Calu3 (cell line): ENCODE measurements around the gene RNF168. TPM values are rescaled to one million over a fixed set of nuclear protein-coding genes. Genes with fewer than 3 reads are reported as not detected.
"Not testable (repeated sequence)": the region's sequence is repeated elsewhere in the genome, so short reads cannot be mapped to it uniquely, and the experiment has no call there.

Experiments
- BruUV-seq: library from RNA; stranded (reverse); fragments of 400-500 nt; replicated peaks from 2 replicates; lab custom pipeline; 2021; lab: Mats Ljungman, UMichigan
- CTCF ChIA-PET: fragments of 300-600 bp; sonication (Branson Sonifier 250); formaldehyde crosslinking; loops from one replicate; lab custom pipeline; 2022; ENCODE audit warnings: antibody characterized with exemption; lab: Charles Lee
- DNase-seq: peaks from one replicate; pipeline ENCODE4 v3.0.0; 2022
- H3K27ac Mint-ChIP-seq: one replicate; pipeline ENCODE4 v1.8.0; 2022; ENCODE audit warnings: mixed read lengths; ENCODE audit not compliant: unreplicated experiment
- H3K27me3 Mint-ChIP-seq: one replicate; pipeline ENCODE4 v1.8.0; 2022; ENCODE audit warnings: mixed read lengths; ENCODE audit not compliant: unreplicated experiment
- H3K36me3 Mint-ChIP-seq: one replicate; pipeline ENCODE4 v1.8.0; 2022; ENCODE audit warnings: mild to moderate bottlenecking, moderate library complexity, mixed read lengths; ENCODE audit not compliant: insufficient read depth, unreplicated experiment
- H3K4me1 Mint-ChIP-seq: one replicate; pipeline ENCODE4 v1.8.0; 2022; ENCODE audit warnings: mild to moderate bottlenecking, low read depth, mixed read lengths; ENCODE audit not compliant: unreplicated experiment
- H3K4me3 Mint-ChIP-seq: one replicate; pipeline ENCODE4 v1.8.0; 2022; ENCODE audit warnings: mild to moderate bottlenecking, low read depth, moderate library complexity, mixed read lengths; ENCODE audit not compliant: unreplicated experiment
- H3K9me3 Mint-ChIP-seq: one replicate; pipeline ENCODE4 v1.8.0; 2022; ENCODE audit warnings: low read depth, mixed read lengths; ENCODE audit not compliant: unreplicated experiment
- intact Hi-C: fragments of 100-400 bp; cut with micrococcal nuclease; formaldehyde crosslinking; loops from one replicate; pipeline ENCODE4 v1.10.0; 2022; ENCODE audit not compliant: unreplicated experiment
- total RNA-seq: library from RNA; stranded (reverse); gene quantifications from 2 replicates; pipeline ENCODE4 v1.2.3, GENCODE V29; 2022
- TF ChIP-seq, protein P1 (sequence below): fragments of 200-600 bp; IDR thresholded peaks from one replicate; pipeline ENCODE4 v1.8.0; 2022; ENCODE audit warnings: antibody characterized with exemption; ENCODE audit not compliant: unreplicated experiment

RNF168 gene
- total RNA-seq, 1 experiment from 2014 or later: 29.2 TPM

- DNase-seq: no peak
- no TSS peak for BruUV-seq
- no peaks in the 10 kb centered on the region for H3K27me3 Mint-ChIP-seq
- CTCF ChIA-PET: interaction anchor here (0.7 kb wide), 1 partner anchor 8 kb away, joined by 3 read pairs; no protein-coding TSS in a partner anchor
- H3K36me3 Mint-ChIP-seq: peaks cover 45% of the 10 kb centered on the region
- H3K4me3 Mint-ChIP-seq: no peak overlapping the region
- H3K27ac Mint-ChIP-seq: no peak overlapping the region
- intact Hi-C loops: no loop called here
- TF ChIP-seq, protein P1, sequence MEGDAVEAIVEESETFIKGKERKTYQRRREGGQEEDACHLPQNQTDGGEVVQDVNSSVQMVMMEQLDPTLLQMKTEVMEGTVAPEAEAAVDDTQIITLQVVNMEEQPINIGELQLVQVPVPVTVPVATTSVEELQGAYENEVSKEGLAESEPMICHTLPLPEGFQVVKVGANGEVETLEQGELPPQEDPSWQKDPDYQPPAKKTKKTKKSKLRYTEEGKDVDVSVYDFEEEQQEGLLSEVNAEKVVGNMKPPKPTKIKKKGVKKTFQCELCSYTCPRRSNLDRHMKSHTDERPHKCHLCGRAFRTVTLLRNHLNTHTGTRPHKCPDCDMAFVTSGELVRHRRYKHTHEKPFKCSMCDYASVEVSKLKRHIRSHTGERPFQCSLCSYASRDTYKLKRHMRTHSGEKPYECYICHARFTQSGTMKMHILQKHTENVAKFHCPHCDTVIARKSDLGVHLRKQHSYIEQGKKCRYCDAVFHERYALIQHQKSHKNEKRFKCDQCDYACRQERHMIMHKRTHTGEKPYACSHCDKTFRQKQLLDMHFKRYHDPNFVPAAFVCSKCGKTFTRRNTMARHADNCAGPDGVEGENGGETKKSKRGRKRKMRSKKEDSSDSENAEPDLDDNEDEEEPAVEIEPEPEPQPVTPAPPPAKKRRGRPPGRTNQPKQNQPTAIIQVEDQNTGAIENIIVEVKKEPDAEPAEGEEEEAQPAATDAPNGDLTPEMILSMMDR: no peak
- peaks cover 2% of the 10 kb centered on the region for H3K9me3 Mint-ChIP-seq
- H3K4me1 Mint-ChIP-seq: peaks cover 8% of the 10 kb centered on the region
Observed at GRCh38 chr3:196504556-196504955, 988 bp upstream of the RNF168 start.

DNA sequence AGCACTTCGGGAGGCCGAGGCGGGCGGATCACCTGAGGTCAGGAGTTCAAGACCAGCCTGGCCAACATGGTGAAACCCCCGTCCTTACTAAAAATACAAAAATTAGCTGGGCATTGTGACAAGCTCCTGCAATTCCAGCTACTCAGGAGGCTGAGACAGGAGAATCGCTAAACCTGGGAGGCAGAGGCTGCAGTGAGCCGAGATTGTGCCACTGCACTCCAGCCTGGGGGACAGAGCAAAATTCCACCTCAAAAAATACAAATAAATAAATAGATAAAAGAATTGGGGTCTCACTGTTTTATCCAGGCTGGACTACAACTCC, 470 bp upstream of the RNF168 start:
- H3K9me3 Mint-ChIP-seq, intact Hi-C loops, H3K27me3 Mint-ChIP-seq, BruUV-seq, DNase-seq: not testable (repeated sequence)
- CTCF ChIA-PET: interaction anchor here (0.7 kb wide), 1 partner anchor 9 kb away, joined by 3 read pairs; no protein-coding TSS in a partner anchor
- peaks cover 51% of the 10 kb centered on the region for H3K36me3 Mint-ChIP-seq
- H3K27ac Mint-ChIP-seq: peak overlapping the region; percentile 99
- peak overlapping the region; percentile 98 for H3K4me3 Mint-ChIP-seq
- peaks cover 14% of the 10 kb centered on the region for H3K4me1 Mint-ChIP-seq

GRCh38 chr3:196502775-196503195, 783 bp downstream of the RNF168 start:
- BruUV-seq: TSS peak; percentile 61
- peak; percentile 19 for DNase-seq
- Mint-ChIP-seq H3K4me1 (peaks cover 18% of the 10 kb centered on the region), H3K27me3 (no peaks in the 10 kb centered on the region), H3K9me3 (peaks cover 2% of the 10 kb centered on the region), H3K36me3 (peaks cover 53% of the 10 kb centered on the region), H3K27ac (peak overlapping the region; percentile 99), H3K4me3 (peak overlapping the region; percentile 98)
- intact Hi-C loops: loop anchor here (2.0 kb wide), 1 partner anchor 16 kb away; no protein-coding TSS in a partner anchor
- TF ChIP-seq, protein P1: no peak
- CTCF ChIA-PET: interaction anchor here (0.7 kb wide), 1 partner anchor 644 kb away, joined by 3 read pairs; no protein-coding TSS in a partner anchor

- H3K4me3 Mint-ChIP-seq: peak overlapping the region; percentile 98
- no peak for DNase-seq
- H3K27ac Mint-ChIP-seq: peak overlapping the region; percentile 99
- H3K27me3 Mint-ChIP-seq: no peaks in the 10 kb centered on the region
- TF ChIP-seq, protein P1: no peak
- peaks cover 18% of the 10 kb centered on the region for H3K4me1 Mint-ChIP-seq
- no peaks in the 10 kb centered on the region for H3K9me3 Mint-ChIP-seq
- BruUV-seq: no TSS peak
- CTCF ChIA-PET: interaction anchor here (0.7 to 1.3 kb wide), 4 partner anchors 12 to 89 kb away, joined by 3 to 5 read pairs (median 4); no protein-coding TSS in a partner anchor
- peaks cover 63% of the 10 kb centered on the region for H3K36me3 Mint-ChIP-seq
- intact Hi-C loops: loop anchor here (2.0 kb wide), 1 partner anchor 15 kb away; no protein-coding TSS in a partner anchor
Observed at GRCh38 chr3:196501316-196502044, 2.1 kb downstream of the RNF168 start.
